ENCODE measurements around the gene ZNF735.
"Not testable (repeated sequence)": the region's sequence is repeated elsewhere in the genome, so short reads cannot be mapped to it uniquely, and the experiment has no call there.

ZNF735 gene

GRCh38 chr7:64206903-64207302 is at the start of gene ZNF735:
Gene ZNF735 (plus strand): TSS chr7:64207203. CDS start chr7:64207203, 0 bp downstream.
- no peak for DNase-seq (ENCODE audit: extremely low read depth in 1 of 2, low read depth in 1 of 2)

- DNase-seq (ENCODE audit: extremely low read depth in 1 of 2, low read depth in 1 of 2) = not testable (repeated sequence)
Measured at GRCh38 chr7:64170974-64171373, 36.0 kb upstream of the ZNF735 start.

GRCh38 chr7:64174328-64174727 is 32.7 kb upstream of the ZNF735 start:
- no peak for DNase-seq (ENCODE audit: extremely low read depth in 1 of 2, low read depth in 1 of 2)

- DNase-seq (ENCODE audit: extremely low read depth in 1 of 2, low read depth in 1 of 2) = no peak
Measured at GRCh38 chr7:64174941-64175340, 32.1 kb upstream of the ZNF735 start.

GRCh38 chr7:64180989-64181388 is 26.0 kb upstream of the ZNF735 start:
- no peak for DNase-seq (ENCODE audit: extremely low read depth in 1 of 2, low read depth in 1 of 2)

- no peak for DNase-seq (ENCODE audit: extremely low read depth in 1 of 2, low read depth in 1 of 2)
Measured at GRCh38 chr7:64181586-64181985, 25.4 kb upstream of the ZNF735 start.

GRCh38 chr7:64182036-64182790 is 24.8 kb upstream of the ZNF735 start:
- DNase-seq (ENCODE audit: extremely low read depth in 1 of 2, low read depth in 1 of 2) = no peak

GRCh38 chr7:64183126-64183742 is 23.8 kb upstream of the ZNF735 start:
- no peak for DNase-seq (ENCODE audit: extremely low read depth in 1 of 2, low read depth in 1 of 2)

GRCh38 chr7:64183827-64184372 is 23.1 kb upstream of the ZNF735 start:
- DNase-seq (ENCODE audit: extremely low read depth in 1 of 2, low read depth in 1 of 2) = no peak

- DNase-seq (ENCODE audit: extremely low read depth in 1 of 2, low read depth in 1 of 2) = no peak
Measured at GRCh38 chr7:64184376-64184775, 22.6 kb upstream of the ZNF735 start.

GRCh38 chr7:64187408-64187807 is 19.6 kb upstream of the ZNF735 start:
- no peak for DNase-seq (ENCODE audit: extremely low read depth in 1 of 2, low read depth in 1 of 2)

GRCh38 chr7:64192148-64192704 is 14.8 kb upstream of the ZNF735 start:
- no peak for DNase-seq (ENCODE audit: extremely low read depth in 1 of 2, low read depth in 1 of 2)

GRCh38 chr7:64192775-64193174 is 14.2 kb upstream of the ZNF735 start:
- DNase-seq (ENCODE audit: extremely low read depth in 1 of 2, low read depth in 1 of 2) = no peak

- not testable (repeated sequence) for DNase-seq (ENCODE audit: extremely low read depth in 1 of 2, low read depth in 1 of 2)
Measured at GRCh38 chr7:64219710-64220298, 12.8 kb downstream of the ZNF735 start.

- DNase-seq (ENCODE audit: extremely low read depth in 1 of 2, low read depth in 1 of 2) = no peak
Measured at GRCh38 chr7:64223366-64223765, 16.4 kb downstream of the ZNF735 start.

GRCh38 chr7:64228174-64228573 is 21.2 kb downstream of the ZNF735 start, which contains the start of gene ZNF679:
Gene ZNF679 (plus strand): TSS chr7:64228474. CDS start chr7:64249118, 20,644 bp downstream.
- not testable (repeated sequence) for DNase-seq (ENCODE audit: extremely low read depth in 1 of 2, low read depth in 1 of 2)

GRCh38 chr7:64266341-64266919 is 59.4 kb downstream of the ZNF735 start:
- no peak for DNase-seq (ENCODE audit: extremely low read depth in 1 of 2, low read depth in 1 of 2)

All from stimulated activated CD8-positive, alpha-beta memory T cell treated with anti-CD3 and anti-CD28 coated beads, Interleukin-7, amount 100 ng/mL, for 48 hours (primary cell).